Measurements from ENCODE around the gene PTPN12. TPM values are rescaled to one million over a fixed set of nuclear protein-coding genes. Genes with fewer than 3 reads are reported as not detected.

PTPN12 gene
- total and polyA plus RNA-seq, 2 donors (not counting 1 experiment from before 2014, with no cell fraction given): 18.0 to 78.8 TPM

DNA sequence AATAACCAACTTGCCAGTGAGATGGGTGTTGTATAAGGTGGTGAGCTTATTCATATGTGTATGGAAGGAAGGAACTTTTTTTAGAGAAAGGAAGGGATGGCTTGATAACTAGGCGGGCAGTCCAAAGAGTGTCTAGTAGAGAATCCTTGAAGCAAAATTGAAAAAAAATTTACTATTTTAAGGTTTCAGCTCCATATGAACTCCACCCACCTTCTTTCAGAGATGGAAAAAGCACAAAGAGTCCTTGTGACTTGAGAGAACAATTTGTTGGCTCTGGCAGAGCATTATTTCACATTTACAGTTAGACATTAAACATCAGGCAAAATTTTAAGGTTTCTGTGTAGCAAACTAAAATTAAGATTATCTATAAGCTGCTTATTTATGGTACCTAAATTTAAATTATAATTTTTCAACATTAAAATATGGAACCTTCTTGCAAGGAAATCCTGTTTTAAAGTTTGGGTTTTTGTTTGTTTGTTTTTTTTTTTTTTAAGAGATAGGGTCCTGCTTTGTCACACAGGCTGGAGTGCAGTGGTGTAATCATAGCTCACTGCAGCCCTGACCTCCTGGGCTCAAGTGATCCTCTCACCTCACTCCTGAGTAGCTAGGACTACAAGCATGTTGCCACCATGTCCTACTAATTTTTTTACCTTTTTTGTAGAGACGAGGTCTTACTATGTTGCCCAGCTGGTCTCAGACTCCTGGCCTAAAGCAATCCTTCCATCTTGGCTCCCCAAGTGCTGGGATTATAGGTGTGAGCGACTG, 12.2 kb downstream of the PTPN12 start:
- Histone ChIP-seq H3K79me2 (ENCODE audit: control insufficient read depth, insufficient read depth, low read length) (peaks cover 69% of the 10 kb centered on the region), H3K4me2 (replicated peaks; ENCODE audit: low read depth, low read length, poor library complexity, severe bottlenecking) (no peak overlapping the region), H3K9ac (ENCODE audit: low read length) (no peak overlapping the region), H4K20me1 (ENCODE audit: control insufficient read depth, insufficient read depth, low read length, poor library complexity, severe bottlenecking) (no peaks in the 10 kb centered on the region), H2AFZ (ENCODE audit: insufficient read depth, low read depth, low read length, poor library complexity, severe bottlenecking) (no peak overlapping the region), H3K36me3 (replicated peaks in 1 of 2; ENCODE audit: control extremely low read depth in 1 of 2, control insufficient read depth in 1 of 2, extremely low read depth in 1 of 2, insufficient read depth in 2 of 2, low read length in 1 of 2) (no peaks in the 10 kb centered on the region), H3K4me1 (ENCODE audit: control insufficient read depth in 2 of 2, insufficient read depth in 2 of 2, low read length in 2 of 2) (peaks cover 3 to 6% of the 10 kb centered on the region in 2 donors), H3K27ac (ENCODE audit: low read length in 2 of 2) (no peak overlapping the region), H3K27me3 (replicated peaks in 1 of 4; ENCODE audit: control extremely low read depth in 1 of 4, control insufficient read depth in 3 of 4, insufficient read depth in 4 of 4, low read length in 3 of 4) (no peaks in the 10 kb centered on the region), H3K4me3 (ENCODE audit: control extremely low read depth in 1 of 5, extremely low read depth in 1 of 5, insufficient read depth in 1 of 5, low read depth in 2 of 5, low read length in 4 of 5) (no peak overlapping the region), H3K9me3 (ENCODE audit: control extremely low read depth in 1 of 3, control insufficient read depth in 2 of 3, insufficient read depth in 1 of 3, low read length in 2 of 3) (peaks cover 2 to 13% (median 4%) of the 10 kb centered on the region in 3 donors)
- POLR2A ChIA-PET: no interaction called here
- CTCF ChIA-PET: interaction anchor here (0.7 to 1.2 kb wide), 4 partner anchors 8 to 180 kb away, joined by 3 to 4 read pairs (median 3); no protein-coding TSS in a partner anchor
- intact Hi-C loops (cut with micrococcal nuclease): no loop called here
- H3K4me3 Mint-ChIP-seq: no peak overlapping the region
- peaks cover 2% of the 10 kb centered on the region for H3K9me3 Mint-ChIP-seq (ENCODE audit: insufficient read depth)
- no peak overlapping the region for H3K27ac Mint-ChIP-seq
- DNase-seq (no peak), ATAC-seq (ENCODE audit: low read depth) (no peak)
- no peak for TF ChIP-seq CTCF (IDR thresholded peaks at IDR 0.05)
- TF ChIP-seq EZH2 (IDR thresholded peaks at IDR 0.05; ENCODE audit: borderline replicate concordance, insufficient read depth, low read depth, low read length, poor library complexity, severe bottlenecking): no peak
- H3K4me1 Mint-ChIP-seq: peaks cover 29% of the 10 kb centered on the region
- H3K27me3 Mint-ChIP-seq: no peaks in the 10 kb centered on the region
- 100% methylated on average over 2 of the region's 3 CpGs for WGBS (ENCODE audit: insufficient coverage)

GRCh38 chr7:77550586-77550985, 13.5 kb downstream of the PTPN12 start:
- ChIA-PET CTCF (no interaction called here), POLR2A (no interaction called here)
- DNase-seq: no peak
- Mint-ChIP-seq H3K9me3 (ENCODE audit: insufficient read depth) (peaks cover 2% of the 10 kb centered on the region), H3K27me3 (no peaks in the 10 kb centered on the region), H3K4me3 (no peak overlapping the region), H3K4me1 (peaks cover 29% of the 10 kb centered on the region), H3K27ac (no peak overlapping the region)
- H2AFZ ChIP-seq (ENCODE audit: insufficient read depth, low read depth, low read length, poor library complexity, severe bottlenecking): no peak overlapping the region
- H3K9ac ChIP-seq (ENCODE audit: low read length): no peak overlapping the region
- H3K27ac ChIP-seq (ENCODE audit: low read length in 2 of 2): no peak overlapping the region
- no peaks in the 10 kb centered on the region for H4K20me1 ChIP-seq (ENCODE audit: control insufficient read depth, insufficient read depth, low read length, poor library complexity, severe bottlenecking)
- TF ChIP-seq EZH2 (IDR thresholded peaks at IDR 0.05; ENCODE audit: borderline replicate concordance, insufficient read depth, low read depth, low read length, poor library complexity, severe bottlenecking): no peak
- TF ChIP-seq CTCF (IDR thresholded peaks at IDR 0.05): no peak
- no peak overlapping the region for H3K4me2 ChIP-seq (replicated peaks; ENCODE audit: low read depth, low read length, poor library complexity, severe bottlenecking)
- H3K79me2 ChIP-seq (ENCODE audit: control insufficient read depth, insufficient read depth, low read length): peaks cover 80% of the 10 kb centered on the region
- H3K27me3 ChIP-seq (replicated peaks in 1 of 4; ENCODE audit: control extremely low read depth in 1 of 4, control insufficient read depth in 3 of 4, insufficient read depth in 4 of 4, low read length in 3 of 4): no peaks in the 10 kb centered on the region
- H3K4me3 ChIP-seq (ENCODE audit: control extremely low read depth in 1 of 5, extremely low read depth in 1 of 5, insufficient read depth in 1 of 5, low read depth in 2 of 5, low read length in 4 of 5): no peak overlapping the region
- peaks cover 3 to 6% of the 10 kb centered on the region in 2 donors for H3K4me1 ChIP-seq (ENCODE audit: control insufficient read depth in 2 of 2, insufficient read depth in 2 of 2, low read length in 2 of 2)
- peaks cover 2 to 13% (median 4%) of the 10 kb centered on the region in 3 donors for H3K9me3 ChIP-seq (ENCODE audit: control extremely low read depth in 1 of 3, control insufficient read depth in 2 of 3, insufficient read depth in 1 of 3, low read length in 2 of 3)
- intact Hi-C loops (cut with micrococcal nuclease): loop anchor here (5.0 kb wide), 1 partner anchor 52 kb away; no protein-coding TSS in a partner anchor
- no peaks in the 10 kb centered on the region for H3K36me3 ChIP-seq (replicated peaks in 1 of 2; ENCODE audit: control extremely low read depth in 1 of 2, control insufficient read depth in 1 of 2, extremely low read depth in 1 of 2, insufficient read depth in 2 of 2, low read length in 1 of 2)
- ATAC-seq (ENCODE audit: low read depth): no peak
- WGBS (ENCODE audit: insufficient coverage): 100% methylated on average over 1 of the region's 3 CpGs

Data from B cell (primary cell).